Stimulated activated CD8-positive, alpha-beta memory T cell treated with anti-CD3 and anti-CD28 coated beads, Interleukin-12 subunit alpha, Interleukin-12 subunit beta, amount 100 ng/mL, for 24 hours (primary cell): Measurements from ENCODE around the gene LRG1.
"Not testable (repeated sequence)": the region's sequence is repeated elsewhere in the genome, so short reads cannot be mapped to it uniquely, and the experiment has no call there.

Source experiments
- DNase-seq: peaks from one replicate; pipeline ENCODE4 v3.0.0-alpha.2; 2020; ENCODE audit errors: extremely low read depth

LRG1 gene

DNA sequence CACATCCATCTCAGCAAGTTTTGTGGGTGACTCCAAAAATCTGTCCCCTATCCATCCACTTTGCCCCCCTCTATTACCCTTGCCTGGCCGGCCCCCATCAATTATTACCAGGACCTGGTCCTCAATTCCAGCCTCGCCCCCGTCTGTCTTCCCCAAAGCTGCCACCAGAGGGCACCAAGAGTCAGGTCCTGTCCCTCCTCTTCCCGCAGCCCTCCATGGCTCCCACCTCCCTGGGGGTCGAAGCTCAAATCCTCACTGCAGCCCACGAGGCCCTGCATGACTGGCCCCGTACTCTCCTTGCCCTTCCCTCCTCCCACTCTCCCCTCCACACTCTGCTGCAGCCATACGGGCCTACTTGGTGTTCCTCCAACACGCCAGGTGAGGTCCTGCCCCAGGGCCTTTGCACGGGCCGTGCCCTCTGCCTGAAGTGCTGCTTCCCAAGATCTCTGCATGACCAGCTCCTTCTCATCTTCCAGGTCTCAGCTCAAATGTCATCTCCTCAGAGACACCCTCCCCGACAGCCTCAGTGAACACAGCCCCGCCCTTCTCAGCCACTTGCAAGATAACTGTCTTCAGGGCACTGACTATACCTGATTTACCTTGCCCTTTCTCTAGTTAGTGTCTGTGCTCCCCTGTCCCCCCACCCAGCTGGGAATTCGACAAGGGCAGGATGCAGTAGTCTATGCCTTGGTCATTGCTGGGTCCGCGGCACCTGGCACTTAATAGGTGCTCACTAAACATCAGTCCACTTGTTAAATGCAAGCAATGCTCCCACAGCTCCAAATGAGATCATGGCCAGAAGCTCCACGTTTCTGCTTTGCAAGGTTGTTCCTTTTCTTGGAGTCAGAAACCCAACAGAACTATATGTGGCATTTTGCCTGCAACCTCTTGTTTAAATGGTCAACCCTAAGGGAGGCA lies 36.4 kb upstream of the LRG1 start:
- DNase-seq, result peak; percentile 21

DNA sequence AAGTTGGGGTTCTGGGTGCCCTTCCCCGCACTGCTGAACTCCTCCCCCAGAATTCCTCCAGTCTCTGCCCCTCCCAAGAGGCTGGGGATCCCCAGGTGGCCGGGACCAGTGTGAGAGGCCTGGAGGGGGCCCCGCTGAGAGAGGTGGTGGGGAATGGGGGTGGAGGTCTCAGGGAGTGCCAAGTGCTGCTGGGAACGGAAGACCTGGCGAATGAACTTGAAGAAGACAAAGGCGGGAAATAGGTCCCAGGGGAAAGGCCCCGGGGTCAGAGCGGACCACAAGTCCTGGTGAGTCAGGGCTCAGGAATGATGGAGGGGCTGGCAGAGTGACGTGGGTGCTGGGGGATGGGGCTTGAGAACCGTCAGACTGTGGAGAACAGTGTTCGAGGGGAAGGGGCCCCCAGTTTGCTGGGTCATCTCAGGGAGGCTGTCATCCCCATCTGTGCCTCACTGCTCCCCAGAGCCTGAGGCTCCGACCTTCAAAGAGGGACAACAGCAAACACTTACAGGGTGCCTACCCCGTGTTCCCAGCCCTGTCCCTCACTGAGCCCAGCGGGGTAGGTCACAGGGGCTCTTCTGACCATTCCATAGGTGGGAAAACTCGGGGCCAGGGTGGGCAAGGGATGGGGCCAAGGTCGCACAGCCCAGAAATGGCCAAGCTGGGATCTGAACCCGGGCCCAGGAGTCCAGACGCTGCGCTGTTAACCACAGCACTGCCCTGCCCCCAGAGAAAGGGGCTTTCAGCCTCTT lies 35.6 kb upstream of the LRG1 start:
- no peak for DNase-seq

DNA sequence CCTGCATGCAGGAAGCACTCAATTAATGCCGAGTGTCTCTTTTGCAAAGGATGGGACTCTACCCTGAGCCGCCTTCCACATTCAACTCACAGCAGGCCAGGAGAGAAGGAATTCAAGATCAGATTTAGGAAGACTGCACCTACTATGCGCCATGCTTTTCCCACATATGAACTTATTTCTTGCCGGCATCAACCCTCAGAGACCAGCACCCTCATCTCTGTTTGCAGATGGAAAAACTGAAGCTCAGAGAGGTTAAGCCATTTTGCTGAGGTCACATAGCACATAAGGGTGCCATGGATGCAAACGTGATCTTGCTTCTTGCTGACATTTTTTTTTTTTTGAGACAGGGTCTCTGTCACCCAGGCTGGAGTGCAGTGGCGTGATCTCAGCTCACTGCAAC lies 33.8 kb upstream of the LRG1 start:
- DNase-seq, result no peak

DNA sequence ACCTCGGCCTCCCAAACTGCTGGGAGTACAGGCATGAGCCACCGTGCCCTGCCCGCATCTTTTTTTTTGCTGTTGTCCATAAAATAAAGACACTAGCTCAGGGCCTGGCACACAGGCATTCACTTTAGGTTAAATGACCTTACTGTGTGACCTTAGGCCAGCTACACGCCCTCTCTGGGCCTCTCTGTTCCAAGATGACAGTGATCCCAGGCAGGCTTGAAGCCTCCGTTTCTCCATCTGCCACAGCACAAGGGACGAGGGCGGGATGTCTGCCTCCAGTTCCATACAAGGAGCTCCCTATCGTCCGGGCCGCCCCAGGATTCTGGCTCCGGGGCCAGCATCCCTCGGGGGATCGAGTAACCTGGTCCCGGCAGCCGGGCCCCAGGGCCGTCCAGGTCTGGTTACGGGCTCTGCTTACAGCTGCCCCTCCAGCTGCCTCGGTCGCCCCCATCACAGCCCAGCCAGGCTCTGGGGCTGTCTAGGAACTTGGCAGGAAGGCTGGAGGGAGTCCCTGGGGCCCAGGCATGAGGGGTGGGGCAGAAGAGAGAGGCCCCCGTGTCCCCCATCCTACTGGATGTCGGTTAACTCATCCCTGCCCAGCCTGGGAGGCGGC lies 31.6 kb upstream of the LRG1 start:
- no peak for DNase-seq

DNA sequence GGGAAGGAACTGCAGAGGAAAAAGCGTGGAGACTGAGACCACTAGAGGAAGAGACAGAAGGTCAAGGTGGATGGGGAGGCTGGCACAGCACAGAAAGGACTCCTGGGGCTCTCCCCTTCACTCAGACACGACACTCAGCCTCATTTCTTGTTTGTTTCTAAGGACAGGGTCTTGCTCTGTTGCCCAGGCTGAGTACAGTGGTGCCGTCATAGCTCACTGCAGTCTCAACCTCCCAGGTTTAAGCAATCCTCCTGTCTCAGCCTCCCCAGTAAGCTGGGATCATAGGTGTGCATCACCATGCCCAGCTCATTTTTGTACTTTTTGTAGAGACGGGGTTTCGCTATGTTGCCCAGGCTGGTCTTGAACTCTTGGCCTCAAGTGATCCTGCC lies 31.1 kb upstream of the LRG1 start:
- no peak for DNase-seq

DNA sequence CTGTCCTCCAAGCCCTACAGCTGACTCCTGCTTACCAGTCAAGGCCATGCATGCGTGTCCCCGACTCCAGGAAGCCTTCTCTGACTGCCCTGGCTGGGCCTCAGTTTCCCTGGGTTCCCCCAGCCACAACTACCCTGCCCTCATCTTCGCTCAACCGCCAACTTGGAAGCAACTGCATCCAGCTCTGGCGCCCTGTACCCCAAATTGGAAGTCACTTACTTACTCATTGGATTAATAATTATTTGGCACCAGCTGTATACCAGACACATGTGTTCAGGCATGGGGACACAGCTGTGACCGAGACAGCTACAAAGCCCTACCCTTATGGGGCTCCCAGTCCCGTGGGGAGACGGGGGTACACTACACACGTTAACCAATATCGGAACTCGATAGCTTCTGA lies 30.6 kb upstream of the LRG1 start:
- DNase-seq, result no peak

DNA sequence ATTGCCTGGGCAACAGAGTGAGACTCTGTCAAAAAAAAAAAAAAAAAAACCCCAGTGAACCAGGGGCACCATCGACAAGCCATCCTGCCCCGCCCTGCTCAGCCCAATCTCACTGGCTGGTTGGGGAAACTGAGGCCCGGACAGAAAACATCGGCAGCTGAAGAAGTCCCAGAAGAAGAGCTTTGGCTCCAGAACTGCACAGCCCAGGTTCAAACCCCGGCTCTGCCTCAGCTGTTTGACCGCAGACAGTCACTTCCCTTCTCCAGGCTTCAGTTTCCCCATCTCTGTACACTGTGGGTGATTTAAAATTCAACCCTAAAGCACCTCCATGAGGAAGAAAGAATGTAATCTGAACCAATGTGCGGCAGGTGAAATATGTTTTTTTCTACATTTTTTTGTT lies 29.1 kb upstream of the LRG1 start:
- no peak for DNase-seq

DNA sequence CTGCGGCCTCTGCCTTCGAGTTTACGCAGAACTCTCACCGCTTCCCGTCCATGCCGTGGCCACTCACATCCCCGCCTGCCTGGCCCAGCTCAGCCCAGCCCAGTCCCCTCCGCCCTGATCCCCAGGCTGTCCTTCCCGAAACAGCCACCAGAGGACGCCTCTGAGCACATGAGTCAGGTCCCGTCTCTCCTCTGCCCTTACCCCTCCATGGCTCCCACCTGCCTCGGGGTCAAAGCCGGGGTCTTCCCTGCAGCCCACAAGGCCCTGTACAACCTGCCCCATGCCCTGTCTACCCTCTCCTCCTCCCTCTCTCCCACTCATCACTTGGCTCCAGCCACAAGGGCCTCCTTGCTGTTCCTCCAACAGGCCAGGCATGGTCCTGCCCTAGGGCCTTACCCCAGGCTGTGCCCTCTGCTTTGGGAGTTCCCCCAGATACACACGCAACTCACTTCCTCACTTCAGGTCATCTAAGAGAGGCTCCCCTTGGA lies 27.8 kb upstream of the LRG1 start:
- no peak for DNase-seq

DNA sequence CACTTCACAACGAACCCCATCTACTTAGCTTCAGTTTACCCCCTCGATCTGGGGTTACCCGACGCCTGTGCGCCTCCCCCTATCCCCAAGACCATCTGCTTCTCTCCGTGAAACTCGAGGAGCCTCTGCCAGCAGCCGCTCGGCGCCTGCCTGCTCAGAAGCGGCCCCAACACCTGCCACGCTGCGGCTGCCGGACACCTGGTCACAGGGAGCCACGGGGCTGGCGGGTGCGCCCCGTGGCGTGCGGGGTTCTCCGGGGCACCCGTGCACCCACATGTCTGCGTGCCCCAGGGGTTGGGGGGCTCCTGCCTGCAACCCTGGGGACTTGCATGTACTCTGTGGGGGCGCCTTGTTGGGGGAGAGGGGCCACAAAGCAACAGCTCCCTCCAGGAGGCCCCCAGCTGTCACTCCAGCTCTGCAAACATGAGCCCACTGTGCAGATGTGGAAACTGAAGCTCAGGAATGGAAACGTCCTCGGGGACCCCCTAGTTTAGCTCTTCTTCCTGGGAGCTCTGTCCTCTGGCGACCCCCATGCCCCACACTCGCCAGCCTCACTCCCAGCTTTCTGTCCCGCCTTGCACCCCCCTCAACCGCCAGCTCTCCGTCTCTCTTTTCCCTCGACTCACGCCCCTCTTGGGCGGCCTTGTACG lies 26.7 kb upstream of the LRG1 start:
- DNase-seq, result no peak

DNA sequence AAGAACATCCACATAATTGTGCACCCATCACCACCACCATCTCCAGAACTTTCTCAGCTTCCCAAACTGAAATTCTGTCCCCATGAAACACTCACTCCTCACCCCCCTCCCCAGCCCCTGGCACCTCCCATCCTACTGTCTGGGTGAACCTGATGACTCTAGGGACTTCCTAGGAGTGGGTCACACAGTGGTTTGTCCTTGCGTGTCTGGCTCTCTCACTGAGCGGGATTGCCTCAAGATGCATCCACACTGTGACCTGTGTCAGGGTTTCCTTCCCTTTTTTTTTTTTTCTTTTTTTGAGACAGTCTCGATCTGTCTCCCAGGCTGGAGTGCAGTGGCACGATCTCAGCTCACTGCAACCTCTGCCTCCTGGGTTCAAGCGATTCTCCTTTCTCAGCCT lies 23.7 kb upstream of the LRG1 start:
- not testable (repeated sequence) for DNase-seq

DNA sequence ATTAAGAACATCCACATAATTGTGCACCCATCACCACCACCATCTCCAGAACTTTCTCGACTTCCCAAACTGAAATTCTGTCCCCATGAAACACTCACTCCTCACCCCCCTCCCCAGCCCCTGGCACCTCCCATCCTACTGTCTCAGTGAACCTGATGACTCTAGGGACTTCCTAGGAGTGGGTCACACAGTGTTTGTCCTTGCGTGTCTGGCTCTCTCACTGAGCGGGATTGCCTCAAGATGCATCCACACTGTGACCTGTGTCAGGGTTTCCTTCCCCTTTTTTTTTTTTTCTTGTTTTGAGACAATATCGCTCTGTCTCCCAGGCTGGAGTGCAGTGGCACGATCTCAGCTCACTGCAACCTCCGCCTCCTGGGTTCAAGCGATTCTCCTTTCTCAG lies 22.2 kb upstream of the LRG1 start:
- DNase-seq, result not testable (repeated sequence)

DNA sequence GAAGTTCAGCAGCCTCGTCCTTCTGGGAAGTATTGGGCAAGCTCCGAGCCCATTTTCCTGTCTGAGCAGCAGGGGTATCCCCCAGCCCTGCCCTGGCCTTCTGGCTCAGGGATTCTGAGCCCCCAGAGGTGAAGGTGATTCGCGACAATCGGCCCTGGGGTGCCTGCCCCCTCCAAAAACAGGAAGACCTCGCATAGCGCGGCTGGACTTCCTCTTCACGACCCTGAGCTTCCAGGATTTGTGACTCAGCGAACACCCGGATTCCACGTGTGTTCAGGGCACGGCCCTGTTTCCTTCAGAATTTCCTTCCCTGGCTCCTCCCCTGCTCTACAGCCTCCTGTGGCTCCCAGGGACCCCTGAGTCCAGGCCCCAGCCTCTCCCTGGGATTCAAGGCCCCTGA lies 19.7 kb upstream of the LRG1 start, which contains the start of gene SEMA6B:
TSS of gene SEMA6B (minus strand) at position 116 of the 400 bp plus-strand sequence. CDS start 1,227 bp downstream, outside the sequence.
- DNase-seq, result no peak

DNA sequence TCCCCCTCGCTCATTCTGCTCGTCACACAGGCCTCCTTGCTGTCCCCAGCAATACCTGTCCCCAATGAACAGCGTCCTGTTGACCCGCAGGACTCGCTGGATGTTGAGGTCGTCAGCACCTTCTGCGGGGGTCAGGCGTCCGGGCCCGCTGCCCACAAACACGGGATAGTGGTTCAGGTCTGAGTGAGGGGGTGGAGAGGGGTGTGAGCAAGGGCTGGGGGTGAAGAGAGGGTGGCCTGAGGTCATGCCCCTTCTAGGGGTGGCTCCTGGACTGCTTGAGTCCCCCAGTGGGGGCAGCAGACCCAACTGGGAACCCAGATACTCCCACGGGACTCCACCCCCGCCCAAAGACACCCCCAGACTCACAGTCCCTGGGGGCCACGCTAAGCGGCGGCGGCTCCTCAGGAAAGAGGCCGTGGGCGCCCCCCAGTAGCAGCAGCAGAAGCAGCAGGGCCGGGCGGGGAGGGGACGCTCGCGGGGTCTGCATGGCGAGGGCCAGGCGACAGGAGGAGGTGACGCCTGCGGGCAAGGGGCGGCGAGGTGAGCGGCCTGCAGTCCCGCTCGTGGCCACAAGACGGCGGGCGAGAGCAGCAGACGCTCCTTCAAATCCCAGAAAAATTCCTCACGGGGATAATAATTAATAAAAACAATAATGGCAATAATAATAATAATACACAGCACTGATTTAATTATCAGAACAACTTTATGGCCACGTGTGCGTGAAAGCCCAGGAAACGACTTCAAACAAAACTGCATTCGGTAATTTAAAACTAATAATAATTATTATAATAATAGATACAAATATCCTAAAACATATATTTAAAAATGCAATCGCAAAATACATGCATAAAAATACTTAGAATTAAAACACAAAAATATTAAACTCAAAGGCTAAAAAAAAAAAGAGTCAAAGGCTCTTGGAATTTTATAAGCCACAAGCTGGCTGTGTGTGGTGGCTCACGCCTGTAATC lies 18.4 kb upstream of the LRG1 start:
- no peak for DNase-seq

DNA sequence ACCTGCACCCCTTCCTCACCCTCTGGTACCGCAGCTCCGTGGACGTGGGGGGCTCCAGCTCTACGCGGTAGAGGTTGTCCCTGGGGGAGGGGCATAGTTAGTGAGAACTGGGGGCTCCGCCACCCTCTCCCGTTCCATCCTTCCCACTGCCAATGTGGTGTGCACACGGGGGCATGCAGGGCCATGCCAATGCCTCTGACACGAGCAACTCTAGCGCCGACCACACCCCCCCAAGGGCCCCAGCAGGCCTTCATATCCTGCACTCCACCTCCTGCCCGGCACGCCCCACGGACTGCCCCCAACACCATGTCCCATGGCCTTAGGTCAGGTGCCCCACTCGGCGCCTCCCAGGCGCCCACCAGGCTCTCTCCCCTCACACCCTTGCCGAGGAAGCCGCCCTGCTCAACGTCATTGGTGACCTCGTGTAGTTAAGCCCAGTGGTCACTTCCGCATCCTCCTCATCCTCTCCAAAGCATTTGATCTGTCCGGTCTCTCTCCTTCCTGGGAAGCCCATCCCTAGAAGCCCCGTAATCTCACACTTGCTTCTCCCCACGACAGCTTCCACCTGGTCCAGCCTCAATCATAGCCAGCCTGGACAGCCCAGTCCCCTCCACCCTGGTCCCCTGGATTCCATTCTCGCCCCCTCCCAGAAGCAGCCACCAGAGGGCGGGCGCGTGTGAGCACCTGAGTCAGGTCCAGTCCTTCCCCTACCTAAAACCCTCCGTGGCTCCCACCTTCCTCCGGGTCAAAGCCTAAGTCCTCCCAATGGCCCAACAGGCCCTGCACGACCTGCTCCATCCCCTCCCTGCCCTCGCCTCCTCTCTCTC lies 17.5 kb upstream of the LRG1 start:
- no peak for DNase-seq

DNA sequence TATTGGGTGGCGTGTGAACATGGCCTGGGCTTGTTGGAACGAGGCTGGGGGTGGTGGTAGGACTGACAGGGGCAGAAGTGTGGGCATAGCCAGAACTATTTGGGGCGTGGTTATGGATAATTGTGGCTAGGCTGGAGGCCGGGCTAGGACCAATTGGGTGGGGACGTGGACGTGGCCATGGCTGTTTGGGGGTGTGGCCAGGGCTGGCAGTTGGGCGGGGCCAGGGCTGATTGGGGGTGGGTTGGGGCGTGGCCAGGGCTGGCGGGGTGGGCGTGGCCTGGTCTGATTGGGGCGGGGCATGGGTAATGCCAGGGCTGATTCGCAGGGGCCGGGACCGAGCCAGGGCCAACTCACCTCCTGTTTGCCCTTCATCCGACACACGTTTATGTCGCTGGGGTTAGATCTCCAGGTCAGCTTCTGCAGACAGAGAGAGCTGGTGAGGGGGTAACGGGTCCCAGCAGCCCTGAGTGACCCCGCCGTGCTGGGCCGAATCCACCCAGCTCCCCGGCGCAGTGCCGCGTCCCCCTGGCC lies 16.8 kb upstream of the LRG1 start:
- no peak for DNase-seq

DNA sequence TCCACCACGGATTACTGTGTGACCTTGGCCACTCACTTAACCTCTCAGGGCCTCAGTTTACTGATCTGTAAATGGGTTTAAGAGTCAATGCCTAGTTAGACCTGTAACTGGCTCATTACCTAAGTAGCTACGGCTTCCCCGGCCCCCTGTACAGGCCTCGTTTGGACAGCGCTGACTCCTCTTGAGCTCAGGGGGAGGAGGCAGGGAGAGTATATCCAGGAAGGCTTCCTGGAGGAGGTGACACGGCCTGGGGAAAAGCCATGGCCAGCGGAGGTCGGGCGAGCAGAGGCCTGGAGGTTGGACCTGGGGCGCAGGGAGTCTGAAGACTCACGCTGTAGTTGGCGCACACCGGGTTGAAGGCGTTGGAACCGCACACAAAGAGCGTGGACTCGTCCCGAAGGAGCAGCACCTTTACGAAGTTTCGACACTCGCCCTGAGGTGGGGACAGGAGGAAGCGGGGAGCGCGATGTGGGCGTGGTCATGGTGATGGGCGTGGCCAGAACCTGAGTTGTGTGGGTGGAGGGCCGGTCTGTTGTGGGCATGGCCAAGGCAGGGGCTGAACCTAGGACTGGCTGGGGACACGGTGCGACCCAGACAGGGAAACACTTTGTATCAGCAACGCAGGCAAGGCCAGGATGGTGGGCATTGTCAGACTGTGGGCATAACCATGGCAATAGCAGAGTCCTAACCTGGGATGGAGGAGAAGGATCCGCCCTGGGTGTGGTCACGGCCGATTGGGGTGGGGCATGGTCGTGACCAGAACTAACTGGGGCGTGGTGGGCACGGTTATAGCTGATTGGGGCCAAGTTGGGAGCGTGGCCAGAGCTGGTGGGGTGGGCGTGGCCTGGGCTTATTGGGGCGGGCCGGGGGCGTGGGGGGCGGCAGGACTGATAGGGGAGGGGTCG lies 16.1 kb upstream of the LRG1 start:
- DNase-seq, result no peak

DNA sequence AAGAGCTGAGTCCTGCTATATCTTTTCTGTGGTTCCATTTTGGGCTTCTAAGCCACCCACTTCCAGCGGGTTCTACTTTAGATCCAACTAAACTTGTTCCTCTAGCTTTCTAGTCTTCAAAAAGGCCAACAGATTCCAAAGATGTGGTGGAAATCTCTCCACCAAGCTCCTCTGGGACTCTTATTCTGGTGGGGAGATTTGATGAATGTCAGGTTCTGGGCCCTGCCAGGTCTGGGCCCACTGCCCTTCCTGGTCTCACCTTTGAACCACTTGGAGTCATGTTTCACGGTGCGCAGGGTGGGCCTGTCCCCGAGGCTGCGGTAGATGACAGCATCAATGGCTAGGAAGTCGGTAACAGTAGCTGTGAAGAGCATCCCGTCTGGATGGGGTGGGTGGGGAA lies 14.9 kb upstream of the LRG1 start:
- no peak for DNase-seq

DNA sequence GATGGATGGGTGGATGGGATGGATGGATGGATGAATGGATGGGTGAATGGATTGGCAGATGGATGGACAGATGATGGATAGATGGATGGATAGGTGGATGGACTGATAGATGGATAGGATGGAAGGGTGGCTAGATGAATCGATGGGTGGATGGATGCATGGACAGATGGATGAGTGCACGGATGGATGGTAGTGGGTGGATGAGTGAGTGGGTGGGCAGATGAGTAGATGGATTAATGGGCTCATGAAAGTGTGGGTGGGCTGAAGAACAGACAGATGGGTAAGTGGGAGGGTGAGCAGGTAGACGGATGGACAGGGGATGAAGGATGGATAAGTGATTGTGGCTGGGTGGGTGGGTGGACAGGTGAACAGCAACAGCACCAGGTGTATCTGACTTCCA lies 13.9 kb upstream of the LRG1 start:
- no peak for DNase-seq
